ENCODE results near the gene SFT2D3. TPM values are rescaled to one million over a fixed set of nuclear protein-coding genes. Genes with fewer than 3 reads are reported as not detected.
A peak's percentile ranks its signal among the peaks of the same experiment; 100 is the strongest.

Gene SFT2D3
- total RNA-seq, 1 experiment from 2014 or later: 12.2 TPM

- H3K9me3 Mint-ChIP-seq (ENCODE audit: unreplicated experiment): no peaks in the 10 kb centered on the region
- CTCF ChIA-PET: interaction anchor here (0.6 to 2.0 kb wide), 6 partner anchors 10 to 478 kb away, joined by 3 to 23 read pairs (median 5); partner anchors contain the start of gene SFT2D3
- intact Hi-C loops (cut with micrococcal nuclease; ENCODE audit: unreplicated experiment): loop anchor here (1.0 kb wide), 2 partner anchors 26 to 84 kb away; no protein-coding TSS in a partner anchor
Observed at GRCh38 chr2:127675331-127676261, 25.7 kb upstream of the SFT2D3 start, which contains the start of gene LIMS2. TSS of gene LIMS2 (minus strand) at chr2:127675530. CDS start at chr2:127675024, 506 bp downstream.

DNA sequence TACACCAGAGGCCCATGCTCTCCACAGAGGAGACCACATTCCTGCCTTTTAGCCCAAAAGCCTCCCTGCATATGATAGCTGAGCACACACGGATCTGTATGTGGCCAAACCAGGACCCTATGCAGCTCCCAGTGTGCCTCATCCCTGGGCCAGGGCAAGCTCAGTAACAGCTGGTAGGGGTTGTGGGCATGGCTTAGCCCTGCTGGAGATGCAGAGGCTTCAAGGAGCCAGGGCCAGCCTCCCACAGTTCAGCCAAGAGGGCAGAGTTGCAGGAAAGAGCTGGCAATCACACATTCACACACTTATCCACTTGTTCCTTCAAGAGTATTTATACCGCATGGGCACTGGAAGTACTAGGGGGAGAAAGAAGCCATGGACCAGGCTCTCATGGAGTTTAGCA lies 24.4 kb upstream of the SFT2D3 start:
- Mint-ChIP-seq H3K4me3 (ENCODE audit: unreplicated experiment) (no peak overlapping the region), H3K27ac (ENCODE audit: unreplicated experiment) (no peak overlapping the region), H3K4me1 (ENCODE audit: low read depth, unreplicated experiment) (no peaks in the 10 kb centered on the region), H3K27me3 (ENCODE audit: insufficient read depth, unreplicated experiment) (peaks cover 8% of the 10 kb centered on the region), H3K36me3 (ENCODE audit: insufficient read depth, unreplicated experiment) (no peaks in the 10 kb centered on the region), H3K9me3 (ENCODE audit: unreplicated experiment) (no peaks in the 10 kb centered on the region)
- ChIA-PET CTCF (no interaction called here), POLR2A (interaction anchor here (1.1 kb wide), 1 partner anchor 23 kb away, joined by 3 read pairs; no protein-coding TSS in a partner anchor)
- Histone ChIP-seq H3K9me3 (no peaks in the 10 kb centered on the region), H3K4me3 (ENCODE audit: low read depth, low read length) (no peak overlapping the region), H3K27me3 (replicated peaks; ENCODE audit: control insufficient read depth, insufficient read depth, low read length) (peaks cover 1% of the 10 kb centered on the region; the same call in 1 of the 2 replicates), H3K4me1 (peaks cover 6% of the 10 kb centered on the region; the same call in 1 of the 2 replicates), H3K36me3 (ENCODE audit: control insufficient read depth, insufficient read depth, low read length) (no peaks in the 10 kb centered on the region)
- no TSS peak for BruUV-seq (replicated peaks)
- intact Hi-C loops (cut with micrococcal nuclease; ENCODE audit: unreplicated experiment): no loop called here
- no peak for TF ChIP-seq CTCF (IDR thresholded peaks at IDR 0.05; ENCODE audit: insufficient read depth in 1 of 2, low read depth in 1 of 2, low read length in 1 of 2, severe bottlenecking in 1 of 2, unreplicated experiment in 1 of 2)
- DNase-seq: no peak

More at GRCh38 chr2:127675331-127676261, 25.7 kb upstream of the SFT2D3 start, which contains the start of gene LIMS2:
- Mint-ChIP-seq H3K27ac (ENCODE audit: unreplicated experiment) (no peak within 1 kb of the TSS), H3K4me3 (ENCODE audit: unreplicated experiment) (peak within 1 kb of the TSS; percentile 83), H3K36me3 (ENCODE audit: insufficient read depth, unreplicated experiment) (no peaks in the 10 kb centered on the region), H3K27me3 (ENCODE audit: insufficient read depth, unreplicated experiment) (peaks cover 8% of the 10 kb centered on the region), H3K4me1 (ENCODE audit: low read depth, unreplicated experiment) (no peaks in the 10 kb centered on the region)
- peak in 1 of 2 experiments; percentile 36 for TF ChIP-seq CTCF (IDR thresholded peaks at IDR 0.05; ENCODE audit: insufficient read depth in 1 of 2, low read depth in 1 of 2, low read length in 1 of 2, severe bottlenecking in 1 of 2, unreplicated experiment in 1 of 2)
- POLR2A ChIA-PET: interaction anchor here (1.7 to 2.0 kb wide), 2 partner anchors 25 to 149 kb away, joined by 11 read pairs; partner anchors contain the start of gene IWS1
- DNase-seq: peak; percentile 67 to 74
- H3K36me3 ChIP-seq (ENCODE audit: control insufficient read depth, insufficient read depth, low read length): no peaks in the 10 kb centered on the region
- H3K27me3 ChIP-seq (replicated peaks; ENCODE audit: control insufficient read depth, insufficient read depth, low read length): peaks cover 1% of the 10 kb centered on the region; the same call in 1 of the 2 replicates
- no TSS peak for BruUV-seq (replicated peaks)
- H3K4me3 ChIP-seq (ENCODE audit: low read depth, low read length): peak within 1 kb of the TSS; percentile 56
- H3K4me1 ChIP-seq: peaks cover 6% of the 10 kb centered on the region; the same call in 1 of the 2 replicates
- no peaks in the 10 kb centered on the region for H3K9me3 ChIP-seq

GRCh38 chr2:127678531-127678930 lies 22.8 kb upstream of the SFT2D3 start:
- BruUV-seq (replicated peaks): no TSS peak
- H3K27me3 Mint-ChIP-seq (ENCODE audit: insufficient read depth, unreplicated experiment): peaks cover 11% of the 10 kb centered on the region
- no peaks in the 10 kb centered on the region for H3K9me3 Mint-ChIP-seq (ENCODE audit: unreplicated experiment)
- Histone ChIP-seq H3K4me1 (peaks cover 6% of the 10 kb centered on the region; the same call in 1 of the 2 replicates), H3K4me3 (ENCODE audit: low read depth, low read length) (no peak overlapping the region), H3K27me3 (replicated peaks; ENCODE audit: control insufficient read depth, insufficient read depth, low read length) (peaks cover 1% of the 10 kb centered on the region; the same call in 1 of the 2 replicates), H3K36me3 (ENCODE audit: control insufficient read depth, insufficient read depth, low read length) (no peaks in the 10 kb centered on the region), H3K9me3 (no peaks in the 10 kb centered on the region)
- H3K27ac Mint-ChIP-seq (ENCODE audit: unreplicated experiment): no peak overlapping the region
- intact Hi-C loops (cut with micrococcal nuclease; ENCODE audit: unreplicated experiment): no loop called here
- TF ChIP-seq CTCF (IDR thresholded peaks at IDR 0.05; ENCODE audit: insufficient read depth in 1 of 2, low read depth in 1 of 2, low read length in 1 of 2, severe bottlenecking in 1 of 2, unreplicated experiment in 1 of 2): no peak
- H3K4me1 Mint-ChIP-seq (ENCODE audit: low read depth, unreplicated experiment): no peaks in the 10 kb centered on the region
- CTCF ChIA-PET: no interaction called here
- no peak for DNase-seq
- POLR2A ChIA-PET: no interaction called here
- H3K36me3 Mint-ChIP-seq (ENCODE audit: insufficient read depth, unreplicated experiment): no peaks in the 10 kb centered on the region
- no peak overlapping the region for H3K4me3 Mint-ChIP-seq (ENCODE audit: unreplicated experiment)

Data from Caco-2 (cell line).